Spleen (tissue), 7 donors: Measurements from ENCODE around the gene NSMCE4A.

ENCODE experiments used
- POLR2A ChIP-seq, 3 donors: fragments of 450-650 bp; IDR thresholded peaks; one replicate each; pipeline ENCODE4 v1.5.1; 2017; ENCODE audit warnings: antibody characterized with exemption in 3 of 3, mild to moderate bottlenecking in 1 of 3
- TF ChIP-seq, protein P1 (sequence below), 11 experiments: fragments of 200-600 bp in 7 of 11; fragments of 450-650 bp in 4 of 11; sonication (generic) in 4 of 11; IDR thresholded peaks in 8 of 11; conservative IDR thresholded peaks in 3 of 11; 1 replicate in 7 of 11; 2 replicates in 4 of 11; pipeline versions ENCODE4 v1.4.0 to v1.8.0; 2016 to 2021; ENCODE audit warnings: antibody characterized with exemption in 11 of 11, inconsistent platforms in 4 of 11, mild to moderate bottlenecking in 1 of 11
- donor health status: DM: no; HTN: no; CAD: no; lungs with moderate emphysema.
- donor health status: DM: no; HTN: no; CAD: no.
- donor health status: DM: no; HTN: no; CAD: no.

DNA sequence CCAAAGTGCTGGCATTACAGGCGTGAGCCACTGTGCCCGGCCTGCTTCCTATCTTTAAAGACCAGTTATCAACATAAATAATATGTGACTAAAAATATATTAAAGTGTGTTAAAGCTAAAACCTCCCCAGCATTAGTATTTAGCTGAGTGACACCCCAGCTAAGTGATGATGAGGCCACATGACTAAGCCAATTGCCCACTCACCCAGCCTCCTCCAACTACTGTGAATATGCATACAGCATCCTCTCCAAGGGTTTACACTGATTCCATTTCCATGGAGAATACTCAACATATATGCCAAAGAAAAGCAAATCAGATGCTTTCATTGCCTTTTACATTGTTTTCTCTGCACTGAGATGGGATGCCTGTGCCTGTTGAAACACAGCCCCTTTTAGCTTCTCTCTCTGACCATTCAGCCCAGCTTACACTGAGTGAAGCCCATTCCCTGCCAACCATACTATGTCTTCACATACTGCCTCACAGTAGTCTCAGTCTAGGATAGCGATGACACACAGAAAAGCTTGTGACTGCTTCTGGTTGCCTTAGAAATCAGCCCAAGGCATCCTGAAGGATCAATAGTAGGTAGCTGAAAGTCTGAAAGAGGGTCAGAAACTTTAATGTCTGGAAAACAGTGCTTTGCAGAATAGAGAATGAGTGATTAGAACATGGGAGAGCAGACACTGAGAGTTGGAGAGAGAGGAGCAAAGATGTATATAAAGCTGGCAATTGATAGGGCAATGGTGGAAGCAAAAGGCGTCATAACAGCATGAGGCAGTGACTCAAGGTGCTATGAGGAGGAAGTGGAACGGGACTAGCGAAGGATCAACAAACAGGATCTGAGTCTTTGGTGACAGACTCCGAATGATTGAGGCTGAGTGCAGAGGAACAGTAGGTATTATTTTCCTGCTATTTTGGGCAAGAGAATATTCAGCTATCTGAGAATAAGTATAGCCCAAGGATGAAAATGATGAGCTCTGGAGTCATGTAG is 27.4 kb downstream of the NSMCE4A start:
- TF ChIP-seq, protein P1, sequence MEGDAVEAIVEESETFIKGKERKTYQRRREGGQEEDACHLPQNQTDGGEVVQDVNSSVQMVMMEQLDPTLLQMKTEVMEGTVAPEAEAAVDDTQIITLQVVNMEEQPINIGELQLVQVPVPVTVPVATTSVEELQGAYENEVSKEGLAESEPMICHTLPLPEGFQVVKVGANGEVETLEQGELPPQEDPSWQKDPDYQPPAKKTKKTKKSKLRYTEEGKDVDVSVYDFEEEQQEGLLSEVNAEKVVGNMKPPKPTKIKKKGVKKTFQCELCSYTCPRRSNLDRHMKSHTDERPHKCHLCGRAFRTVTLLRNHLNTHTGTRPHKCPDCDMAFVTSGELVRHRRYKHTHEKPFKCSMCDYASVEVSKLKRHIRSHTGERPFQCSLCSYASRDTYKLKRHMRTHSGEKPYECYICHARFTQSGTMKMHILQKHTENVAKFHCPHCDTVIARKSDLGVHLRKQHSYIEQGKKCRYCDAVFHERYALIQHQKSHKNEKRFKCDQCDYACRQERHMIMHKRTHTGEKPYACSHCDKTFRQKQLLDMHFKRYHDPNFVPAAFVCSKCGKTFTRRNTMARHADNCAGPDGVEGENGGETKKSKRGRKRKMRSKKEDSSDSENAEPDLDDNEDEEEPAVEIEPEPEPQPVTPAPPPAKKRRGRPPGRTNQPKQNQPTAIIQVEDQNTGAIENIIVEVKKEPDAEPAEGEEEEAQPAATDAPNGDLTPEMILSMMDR (IDR thresholded peaks at IDR 0.05 in 8 of 11, conservative IDR thresholded peaks at IDR 0.05 in 3 of 11), result no peak
- no peak for TF ChIP-seq POLR2A (IDR thresholded peaks at IDR 0.05)
